HG03432 (cell line): Measurements from ENCODE around the gene FTCD.
"Not testable (repeated sequence)": the region's sequence is repeated elsewhere in the genome, so short reads cannot be mapped to it uniquely, and the experiment has no call there.

Experiments
- ATAC-seq: cut with Tn5 transposase; IDR thresholded peaks from one replicate; pipeline ENCODE4 v1.9.1; 2021; ENCODE audit warnings: mild to moderate bottlenecking, moderate library complexity; ENCODE audit not compliant: unreplicated experiment

Gene FTCD

GRCh38 chr21:46113497-46114176, 41.7 kb downstream of the FTCD start:
- no peak for ATAC-seq

DNA sequence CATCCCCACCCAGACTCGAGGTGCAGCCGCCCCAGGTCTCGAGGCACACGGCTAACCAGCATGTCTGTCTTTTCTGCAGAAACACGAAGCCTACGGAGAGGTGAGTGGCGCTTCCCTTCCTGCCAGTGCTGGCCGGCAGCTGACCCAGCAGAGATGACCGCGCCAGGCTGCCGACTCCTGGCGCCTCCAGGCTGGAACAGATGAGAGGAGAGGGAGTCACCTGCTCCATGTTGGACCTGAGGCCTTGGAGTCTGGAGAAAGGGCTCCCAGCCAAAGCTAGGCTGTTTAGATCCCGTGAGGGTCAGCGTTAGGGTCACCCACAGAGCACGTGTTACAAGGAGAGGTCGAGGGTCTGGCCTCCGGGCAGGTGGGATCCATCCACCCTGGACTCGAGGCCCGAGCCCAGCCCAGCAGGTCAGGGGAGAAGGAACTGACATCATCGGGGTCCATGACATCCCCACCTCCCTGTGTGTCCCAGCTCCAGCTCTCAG, 42.6 kb downstream of the FTCD start:
- no peak for ATAC-seq

- no peak for ATAC-seq
Observed at GRCh38 chr21:46111857-46112724, 43.3 kb downstream of the FTCD start.

- ATAC-seq: no peak
Observed at GRCh38 chr21:46111193-46111571, 44.2 kb downstream of the FTCD start.

GRCh38 chr21:46110499-46111192, 44.7 kb downstream of the FTCD start:
- no peak for ATAC-seq

GRCh38 chr21:46109313-46110221, 45.8 kb downstream of the FTCD start:
- no peak for ATAC-seq

GRCh38 chr21:46108827-46109312, 46.5 kb downstream of the FTCD start:
- no peak for ATAC-seq

- not testable (repeated sequence) for ATAC-seq
Observed at GRCh38 chr21:46107376-46107775, 48.0 kb downstream of the FTCD start.

GRCh38 chr21:46104104-46104503, 51.3 kb downstream of the FTCD start:
- ATAC-seq: no peak

DNA sequence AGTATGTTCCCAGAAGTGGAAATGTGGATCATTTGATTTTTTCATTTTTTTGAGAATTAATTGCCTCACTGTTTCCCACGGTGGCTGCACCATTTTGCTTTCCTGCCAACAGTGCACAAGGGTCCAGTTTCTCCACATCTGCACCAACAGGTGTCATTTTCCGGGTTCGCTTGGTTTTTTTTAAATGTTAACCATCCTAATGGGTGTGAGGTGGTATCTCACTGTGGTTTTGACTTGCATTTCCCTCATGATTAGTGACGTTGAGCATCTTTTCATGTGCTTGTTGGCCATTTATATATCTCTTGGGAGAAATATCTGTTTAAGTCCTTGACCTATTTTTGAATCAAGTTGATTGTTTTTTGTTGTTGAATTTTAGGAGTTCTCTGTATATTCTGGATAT, 54.5 kb downstream of the FTCD start:
- ATAC-seq: no peak

GRCh38 chr21:46100426-46100825, 55.0 kb downstream of the FTCD start:
- ATAC-seq: no peak

- no peak for ATAC-seq
Observed at GRCh38 chr21:46100020-46100419, 55.4 kb downstream of the FTCD start.

- ATAC-seq: no peak
Observed at GRCh38 chr21:46099476-46099875, 55.9 kb downstream of the FTCD start.

DNA sequence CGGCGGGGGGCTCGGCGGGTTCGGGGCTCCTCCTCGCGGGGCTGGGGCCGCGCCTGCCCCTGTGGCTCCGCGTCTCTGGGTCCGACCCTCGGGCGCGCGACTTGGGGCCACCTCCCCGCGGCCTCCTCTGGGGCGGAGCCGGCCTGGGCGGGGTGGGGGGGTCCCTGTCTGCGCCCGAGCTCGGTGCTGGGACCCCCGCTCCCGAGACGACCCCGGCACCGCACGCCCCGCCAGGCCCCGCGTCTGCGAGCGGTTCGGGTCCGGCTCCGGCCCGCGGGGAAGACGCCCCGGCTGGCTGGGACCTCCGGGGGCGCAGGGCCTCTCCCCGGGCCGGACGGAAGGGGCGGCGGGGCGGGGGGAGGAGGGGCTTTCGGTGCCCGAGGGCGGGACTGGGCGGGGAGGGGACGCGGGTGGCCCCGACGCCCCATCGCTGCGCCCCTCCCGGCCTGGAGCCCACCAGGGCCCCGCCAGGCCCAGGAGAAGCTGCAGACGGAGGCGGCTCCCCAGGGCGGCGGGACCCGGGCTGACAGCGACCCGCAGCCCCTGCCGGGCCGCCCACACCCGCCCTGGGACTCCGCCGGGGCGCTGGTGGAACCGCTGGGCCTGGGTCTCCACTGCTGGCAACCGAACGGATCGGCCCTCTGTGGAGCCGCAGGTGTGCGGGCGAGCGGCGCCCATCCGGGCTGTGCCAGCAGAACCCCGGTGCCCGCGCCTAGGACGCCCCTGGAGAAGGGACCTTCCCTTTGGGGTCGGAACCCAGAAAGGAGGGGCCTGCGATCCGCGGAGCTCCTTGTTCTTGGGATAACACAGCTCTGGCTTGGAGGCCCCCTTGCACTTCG, 56.9 kb downstream of the FTCD start:
- no peak for ATAC-seq

DNA sequence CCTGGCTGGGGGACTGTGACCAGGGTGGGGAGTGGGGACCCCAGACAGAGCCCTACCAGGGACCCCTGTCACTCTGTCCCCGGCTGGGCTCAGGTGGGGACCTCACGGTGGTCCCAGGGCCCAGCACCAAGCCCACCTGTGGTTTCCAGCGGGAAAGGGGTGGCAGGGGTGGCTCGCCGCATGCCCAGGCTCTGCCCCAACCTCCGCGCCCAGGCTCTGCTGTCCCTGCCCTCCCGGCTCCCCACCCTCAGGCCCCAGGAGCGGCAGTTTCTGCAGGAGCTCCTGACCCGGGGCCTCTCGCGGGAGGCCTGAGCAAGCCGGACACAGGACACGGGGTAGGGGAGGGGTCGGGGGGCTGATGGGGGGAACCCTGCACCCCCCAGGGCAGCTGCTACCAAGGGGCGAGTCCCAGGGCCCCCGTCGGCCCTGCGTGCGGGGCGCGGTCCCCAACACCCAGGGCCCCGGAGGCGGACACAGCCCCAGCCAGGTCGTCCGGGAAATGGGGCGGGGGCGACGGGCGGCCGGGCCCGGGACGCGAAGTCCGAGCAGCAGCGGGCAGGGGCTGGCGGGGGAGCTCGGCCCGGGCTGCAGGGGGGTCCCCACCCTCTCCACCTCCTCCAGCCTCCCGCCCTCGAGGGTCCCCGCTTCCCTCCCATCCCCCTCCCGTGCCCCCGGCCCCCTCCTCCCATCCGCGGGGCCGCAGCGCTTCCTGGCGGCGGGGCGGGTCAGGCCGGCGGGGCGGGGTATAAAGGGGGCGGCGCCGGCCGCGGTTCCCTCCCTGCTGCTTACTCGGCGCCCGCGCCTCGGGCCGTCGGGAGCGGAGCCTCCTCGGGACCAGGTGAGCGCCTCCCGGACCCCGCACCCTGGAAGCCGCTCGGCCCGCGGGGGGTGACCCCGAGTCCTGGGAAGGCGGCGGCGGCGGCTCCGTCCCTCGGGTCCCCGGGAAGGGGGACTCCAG, 57.8 kb downstream of the FTCD start, which contains the start of gene COL6A2:
Gene COL6A2 (plus strand): TSS at position 777 of the 958 bp plus-strand sequence.
- ATAC-seq: no peak

DNA sequence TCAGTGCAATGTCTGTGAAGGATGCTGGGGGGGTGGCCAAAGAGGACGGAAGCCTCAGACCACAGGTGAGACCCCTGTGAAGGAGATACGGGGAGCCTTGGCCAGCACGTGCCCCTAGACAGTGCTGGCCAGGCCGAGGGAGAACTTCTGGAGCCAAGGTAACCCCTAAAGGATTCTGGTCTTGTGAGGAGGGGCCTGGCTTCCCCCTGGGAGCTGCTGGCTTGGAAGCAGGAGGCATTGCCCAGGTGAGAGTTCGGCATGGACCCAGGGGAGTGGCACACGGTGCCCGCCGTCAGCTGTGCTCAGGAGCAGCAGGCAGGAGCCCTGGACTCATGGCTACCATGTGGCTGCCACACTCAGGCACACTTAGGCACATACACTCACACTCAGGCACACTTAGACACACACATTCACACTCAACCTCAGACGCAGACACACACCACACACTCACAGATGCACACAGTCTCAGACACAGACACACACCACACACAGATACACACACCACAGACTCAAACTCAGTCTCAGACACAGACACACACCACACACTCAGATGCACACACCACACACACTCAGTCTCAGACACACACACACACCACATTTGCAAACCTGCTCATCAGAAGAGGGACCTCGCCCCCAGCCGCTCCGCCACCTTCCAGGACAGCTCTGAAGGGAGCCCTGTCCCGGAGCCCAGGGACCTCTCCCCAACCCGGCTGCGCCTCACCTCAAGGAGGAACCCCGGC, 58.6 kb downstream of the FTCD start:
- no peak for ATAC-seq

GRCh38 chr21:46095814-46096595, 59.4 kb downstream of the FTCD start:
- no peak for ATAC-seq
